Superior temporal gyrus (tissue), 1 donor: ENCODE measurements around the gene OR6F1.
"Not testable (repeated sequence)": the region's sequence is repeated elsewhere in the genome, so short reads cannot be mapped to it uniquely, and the experiment has no call there.

Experiments used
- DNase-seq: peaks from one replicate; pipeline ENCODE4 v3.0.0-alpha.2; 2016; ENCODE audit errors: extremely low spot score

OR6F1 gene

DNA sequence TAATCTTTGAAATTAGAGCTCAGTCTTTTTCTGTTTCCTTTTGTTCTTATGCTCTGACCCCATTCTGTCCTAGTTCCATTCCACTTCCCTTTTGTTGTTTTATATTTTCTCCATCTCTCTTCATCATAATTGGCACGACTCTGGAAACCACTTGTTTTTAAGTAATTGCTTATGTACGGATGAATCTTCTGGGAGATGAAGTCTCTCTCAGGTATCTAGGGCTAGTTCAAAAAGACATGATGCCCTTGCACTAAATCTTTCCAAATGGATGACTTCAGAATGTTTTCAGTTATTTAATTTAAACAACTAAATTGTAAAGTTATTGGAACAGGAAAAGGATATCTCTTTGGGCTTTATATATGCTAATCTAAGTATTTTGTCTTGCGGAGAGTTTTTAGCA, at the start of gene OR6F1:
Gene OR6F1 (minus strand): TSS at position 101 of the 400 bp plus-strand sequence. CDS start 3,891 bp downstream, outside the sequence.
- DNase-seq: no peak

DNA sequence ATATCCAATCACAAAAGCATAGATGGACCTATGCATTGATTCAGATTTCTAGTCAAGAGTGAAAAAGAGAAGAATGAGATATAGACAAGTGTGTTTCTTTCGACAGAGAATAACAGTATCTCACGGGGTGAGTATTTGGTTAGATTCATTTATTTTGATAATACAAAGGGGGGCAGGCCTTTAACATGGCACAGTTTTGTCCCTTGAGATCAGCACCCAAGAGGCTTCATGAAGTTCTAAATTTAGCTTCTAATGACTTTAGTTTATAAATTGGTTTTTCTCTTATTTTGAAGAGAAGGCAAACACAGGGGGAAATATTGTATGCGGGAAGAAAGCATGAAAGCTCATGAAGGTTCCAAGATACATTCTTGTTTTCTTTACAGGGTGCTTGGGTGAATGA, 44.0 kb upstream of the OR6F1 start, which contains the start of gene OR1C1:
Gene OR1C1 (minus strand): TSS at position 101 of the 400 bp plus-strand sequence. CDS start 2,150 bp downstream, outside the sequence.
- DNase-seq: no peak

DNA sequence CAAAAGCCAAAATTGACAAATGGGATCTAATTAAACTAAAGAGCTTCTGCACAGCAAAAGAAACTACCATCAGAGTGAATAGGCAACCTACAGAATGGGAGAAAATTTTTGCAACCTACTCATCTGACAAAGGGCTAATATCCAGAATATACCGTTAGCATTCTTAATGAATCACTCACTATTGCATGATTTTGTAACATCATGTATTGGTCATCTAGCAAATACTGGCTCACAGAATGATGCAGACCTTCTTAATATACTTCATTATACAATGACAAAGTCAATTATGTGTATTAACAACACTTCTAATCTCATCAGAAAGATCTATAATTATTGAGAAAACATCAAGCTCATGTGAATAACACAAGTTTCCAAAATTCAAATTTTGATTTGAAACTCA, 37.9 kb upstream of the OR6F1 start:
- not testable (repeated sequence) for DNase-seq

DNA sequence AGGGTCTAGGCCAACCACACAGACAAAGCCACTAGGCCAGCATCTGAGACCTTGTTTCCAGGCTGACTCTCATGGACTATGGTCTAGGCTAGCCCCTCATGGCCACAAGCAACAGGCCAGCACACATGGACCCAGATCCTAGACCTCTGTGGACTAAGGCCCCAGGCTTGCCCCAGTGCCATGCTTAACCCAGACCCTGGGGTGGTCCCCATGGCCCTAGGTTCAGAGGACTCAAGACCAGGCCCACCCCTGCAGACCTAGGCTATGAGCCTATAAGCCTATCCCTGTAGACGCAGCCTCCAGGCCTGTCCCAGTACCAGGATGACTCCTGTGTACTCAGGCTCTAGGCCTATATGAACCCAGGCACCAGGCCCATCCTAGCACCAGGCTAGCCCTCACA, 33.4 kb upstream of the OR6F1 start:
- DNase-seq: no peak

DNA sequence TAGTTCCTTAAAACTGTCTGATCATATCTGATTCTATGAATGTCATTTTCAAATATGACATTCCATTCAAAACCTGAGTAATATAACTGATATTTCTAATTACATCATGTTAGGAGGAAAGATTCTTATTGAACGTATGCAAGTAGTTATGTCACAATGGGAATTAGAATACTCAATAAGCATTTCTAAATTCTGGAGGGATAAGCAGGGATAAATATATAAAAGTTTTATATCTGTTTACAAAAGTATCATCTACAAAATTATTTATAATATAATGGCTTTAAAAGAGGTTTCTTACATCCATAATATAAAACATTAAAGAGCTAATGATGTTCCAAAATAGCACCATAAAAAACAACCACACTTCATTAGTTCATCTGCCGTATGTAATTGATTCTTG, 31.6 kb upstream of the OR6F1 start, which contains the start of gene OR14A2:
Gene OR14A2 (minus strand): TSS at position 101 of the 400 bp plus-strand sequence.
- no peak for DNase-seq

DNA sequence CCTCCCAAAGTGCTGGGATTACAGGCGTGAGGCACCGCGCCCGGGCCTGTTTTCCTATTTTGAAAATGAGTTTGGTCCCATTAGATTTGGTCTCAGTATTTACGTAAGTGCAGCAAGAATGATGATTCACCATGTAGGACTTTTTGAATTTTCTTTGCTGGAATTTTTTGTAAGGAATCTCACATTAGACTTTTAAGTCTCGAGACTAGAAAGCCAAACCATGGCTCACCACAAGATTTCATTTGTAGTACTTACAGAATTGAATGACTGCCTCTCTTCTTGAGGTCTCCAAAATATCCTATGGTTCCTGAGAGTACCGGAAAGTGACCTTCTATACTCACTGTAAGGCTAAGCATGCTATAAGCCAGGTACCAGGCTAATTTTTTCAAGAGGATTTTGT, 31.2 kb upstream of the OR6F1 start:
- no peak for DNase-seq

DNA sequence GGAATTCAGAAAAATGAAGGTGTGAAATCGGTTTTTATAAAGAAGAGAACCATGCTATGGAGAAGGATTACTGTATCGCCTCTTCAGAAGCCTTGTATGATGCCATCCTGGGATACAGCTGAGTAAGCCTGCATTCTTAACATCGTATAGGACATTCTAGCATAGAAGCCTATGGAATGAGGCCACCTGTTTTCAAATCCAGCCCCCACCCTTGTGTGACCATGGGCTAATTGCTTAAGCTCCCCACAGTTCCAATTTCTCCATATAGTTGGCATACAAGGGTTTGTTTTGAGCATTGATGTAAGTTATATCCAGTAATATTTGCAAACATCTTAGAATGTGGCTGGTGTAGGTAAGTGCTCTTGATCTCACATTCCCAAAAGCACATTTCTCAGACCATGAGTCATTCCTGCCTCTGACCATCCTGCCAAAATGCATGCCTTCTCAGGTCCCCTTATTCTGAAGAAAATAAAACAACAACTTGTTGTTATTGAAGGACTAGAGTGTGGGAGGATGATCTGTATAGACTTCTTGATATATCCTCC, 30.0 kb upstream of the OR6F1 start:
- no peak for DNase-seq

DNA sequence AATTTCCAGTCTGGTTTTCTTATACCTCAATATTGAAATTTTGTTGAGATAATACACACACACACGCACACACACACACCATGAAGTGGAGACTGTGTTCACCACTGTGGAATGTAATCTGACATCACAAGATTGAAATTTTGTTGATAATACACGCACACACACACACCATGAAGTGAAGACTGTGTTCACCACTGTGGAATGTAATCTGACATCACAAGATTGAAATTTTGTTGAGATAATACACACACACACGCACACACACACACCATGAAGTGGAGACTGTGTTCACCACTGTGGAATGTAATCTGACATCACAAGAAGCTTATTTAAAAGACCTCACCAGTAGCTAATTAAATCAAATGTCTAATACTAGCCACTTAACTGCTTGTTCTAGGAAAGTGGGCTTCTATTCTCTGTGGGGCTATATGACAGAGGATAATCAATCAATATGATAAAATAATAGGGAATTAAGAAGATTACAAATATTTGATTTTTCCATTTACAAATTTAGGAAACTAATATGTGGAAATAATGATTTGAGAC, 25.8 kb upstream of the OR6F1 start:
- not testable (repeated sequence) for DNase-seq

DNA sequence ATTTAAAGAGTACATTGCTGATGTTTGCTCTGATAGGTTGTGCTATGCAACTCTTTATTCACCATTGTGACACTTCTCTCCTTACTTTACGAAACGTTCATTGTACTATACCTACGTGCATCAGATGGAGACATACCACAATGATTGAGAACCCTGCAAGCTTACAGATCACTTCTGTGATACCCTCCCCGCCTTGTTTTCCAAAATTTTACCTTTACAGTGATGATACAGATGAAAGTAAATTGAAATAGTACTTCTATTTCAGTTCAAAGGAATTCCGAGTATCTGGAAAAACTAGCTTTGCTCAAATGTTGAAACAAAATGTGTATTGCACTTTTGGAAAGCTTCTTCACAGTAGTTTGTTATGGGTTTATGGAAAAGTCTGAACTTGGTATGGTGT, 25.3 kb upstream of the OR6F1 start:
- no peak for DNase-seq

DNA sequence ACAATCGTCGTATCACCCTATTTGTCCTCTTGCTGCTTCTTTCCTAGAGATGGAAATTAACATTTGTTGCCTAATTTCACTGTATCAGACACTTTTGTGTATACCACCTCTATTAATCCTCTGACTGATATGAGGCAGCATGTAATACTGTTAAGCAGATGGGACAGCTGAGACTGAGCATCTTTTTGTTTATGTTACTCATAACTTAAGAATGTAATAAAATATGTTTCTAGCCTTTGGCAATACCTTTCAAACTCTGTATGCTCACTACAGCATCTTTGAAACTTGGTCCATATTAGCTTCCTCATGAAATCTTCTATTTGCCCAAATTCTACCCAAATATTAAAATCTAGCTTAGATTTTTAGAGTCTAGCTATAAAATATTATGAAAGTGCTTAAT, 24.3 kb upstream of the OR6F1 start:
- DNase-seq: no peak

DNA sequence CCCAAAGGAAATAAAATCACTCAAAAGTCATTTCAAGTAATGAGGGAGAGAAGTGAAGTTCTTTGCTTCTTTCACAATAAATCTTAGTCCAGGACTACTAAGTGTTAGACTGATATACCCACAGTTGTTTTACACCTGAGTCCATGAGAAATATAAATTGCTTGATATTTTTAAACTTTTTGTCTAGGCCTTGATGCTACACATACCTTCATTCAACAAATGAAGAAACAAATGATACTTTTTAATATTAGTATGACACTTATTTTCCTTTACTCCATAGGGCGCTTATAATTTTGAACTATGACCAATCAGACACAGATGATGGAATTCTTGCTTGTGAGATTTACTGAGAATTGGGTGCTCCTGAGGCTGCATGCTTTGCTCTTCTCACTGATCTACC, 21.9 kb upstream of the OR6F1 start, which contains the start of gene OR14K1:
Gene OR14K1 (plus strand): TSS at position 301 of the 400 bp plus-strand sequence. CDS start 0 bp downstream, at position 301.
- DNase-seq: no peak

DNA sequence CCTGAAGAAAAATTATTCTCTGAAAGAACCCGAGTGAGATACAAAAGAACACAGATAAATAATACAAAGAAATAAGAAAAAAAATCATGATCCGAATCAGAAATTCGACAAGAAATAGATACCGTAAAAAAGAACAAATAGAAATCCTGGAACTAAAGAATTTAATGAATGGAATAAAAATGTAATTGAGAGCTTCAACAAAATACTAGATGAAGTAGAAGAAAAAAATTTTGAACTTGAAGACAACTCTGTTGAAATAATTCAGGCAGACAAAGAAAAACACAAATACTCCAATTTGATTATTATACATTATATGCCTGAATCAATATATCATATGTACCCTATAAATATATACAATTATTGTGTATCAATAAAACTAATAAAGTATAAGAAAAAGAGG, 4.8 kb upstream of the OR6F1 start:
- DNase-seq: no peak

DNA sequence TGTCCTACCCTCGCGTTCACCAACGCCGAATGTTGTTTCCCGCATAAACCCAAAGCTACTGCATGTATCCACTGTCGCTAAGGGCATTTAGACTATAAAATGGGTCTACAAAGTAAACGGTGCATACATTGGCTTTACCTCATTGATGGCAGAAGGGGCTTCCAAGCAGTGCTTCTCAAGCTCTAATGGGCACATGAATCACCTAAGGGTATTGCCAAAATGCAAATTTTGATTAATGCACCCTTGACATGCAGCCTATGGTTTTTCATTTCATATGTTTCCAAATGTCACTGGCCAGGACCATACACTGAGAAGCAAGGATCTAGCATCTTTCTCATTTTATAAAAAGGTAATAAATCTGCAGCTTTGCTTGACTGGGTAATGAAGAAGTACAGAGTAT, 2.7 kb downstream of the OR6F1 start:
- no peak for DNase-seq

DNA sequence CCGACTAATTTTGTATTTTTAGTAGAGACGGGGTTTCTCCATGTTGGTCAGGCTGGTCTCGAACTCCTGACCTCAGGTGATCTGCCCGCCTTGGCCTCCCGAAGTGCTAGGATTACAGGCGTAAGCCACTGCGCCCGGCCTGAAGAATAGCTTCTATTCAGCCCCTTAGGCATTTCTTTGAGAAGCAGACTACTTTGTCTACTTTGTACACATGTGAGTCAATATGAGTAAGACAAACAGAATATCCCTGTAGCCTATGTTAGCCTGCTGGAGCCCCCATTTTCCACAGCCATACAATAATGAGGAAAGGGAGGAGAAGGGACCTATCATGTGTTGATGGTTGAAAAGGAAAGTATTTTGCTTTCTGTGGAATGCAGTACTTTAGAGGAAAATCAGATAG, 5.8 kb downstream of the OR6F1 start:
- not testable (repeated sequence) for DNase-seq

DNA sequence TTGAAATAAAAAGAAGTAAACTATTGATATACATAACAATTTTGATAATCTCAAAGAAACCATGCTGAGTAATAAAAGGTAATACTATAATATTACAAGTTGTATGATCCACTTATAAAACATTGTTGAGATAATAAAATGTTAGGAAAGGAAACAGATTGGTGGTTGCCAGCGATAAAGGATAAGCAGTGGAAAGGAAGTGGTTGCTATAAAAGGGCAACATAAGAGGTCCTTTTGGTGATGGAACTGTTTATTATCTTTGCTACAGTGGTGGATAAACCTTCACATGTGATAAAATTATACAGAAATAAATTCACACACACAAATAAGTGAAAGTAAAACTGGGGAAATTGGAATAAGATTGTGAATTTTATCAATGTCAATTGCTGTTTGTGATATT, 15.1 kb downstream of the OR6F1 start:
- DNase-seq: no peak

DNA sequence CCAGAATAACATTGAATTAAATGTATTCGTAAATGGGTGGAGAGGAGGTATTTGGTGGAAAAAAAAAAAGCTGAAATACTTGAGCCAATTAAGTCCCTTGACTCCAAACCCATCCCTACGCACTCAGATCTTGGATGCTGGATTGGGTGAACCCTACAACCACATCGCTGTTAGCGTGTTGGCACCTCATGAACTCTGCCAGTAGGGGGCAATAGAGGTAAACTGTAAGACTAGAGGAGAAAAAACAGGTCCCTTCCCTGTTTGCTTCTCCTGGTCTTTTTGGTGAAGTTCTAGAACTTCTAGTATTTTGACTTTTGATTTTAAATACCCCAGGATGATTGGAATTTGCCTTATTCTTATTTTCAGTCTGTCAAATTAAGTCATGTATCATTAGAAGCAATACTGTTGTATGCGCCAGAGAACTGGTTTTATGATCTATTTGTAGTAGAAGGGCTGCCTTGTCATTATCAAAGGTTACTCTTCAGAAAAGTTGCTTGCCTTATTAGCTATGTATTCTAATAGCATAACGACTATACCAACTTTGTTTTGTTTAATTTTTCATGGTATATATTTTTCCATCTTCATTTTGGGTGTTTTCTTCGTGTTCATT, 35.1 kb downstream of the OR6F1 start:
- DNase-seq: peak; percentile 76

DNA sequence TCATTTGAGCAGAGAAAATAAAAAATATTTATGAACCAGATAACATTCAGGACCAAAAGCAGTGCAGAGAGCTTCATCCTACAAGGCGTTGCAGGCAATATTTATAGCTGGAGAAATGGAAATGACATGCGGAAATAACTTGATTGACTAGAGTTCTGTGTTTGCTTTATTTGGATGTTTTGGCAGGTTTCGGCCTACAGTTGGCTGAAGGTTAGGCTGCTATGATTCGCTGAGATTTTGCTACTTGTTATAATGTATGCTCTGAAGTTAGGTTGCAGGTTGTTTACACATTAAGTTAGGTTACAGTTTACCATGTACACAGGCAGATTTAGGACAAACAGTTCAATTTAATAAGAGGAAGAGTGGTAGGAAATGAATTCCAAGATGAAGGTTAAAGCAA, 36.3 kb downstream of the OR6F1 start:
- no peak for DNase-seq

DNA sequence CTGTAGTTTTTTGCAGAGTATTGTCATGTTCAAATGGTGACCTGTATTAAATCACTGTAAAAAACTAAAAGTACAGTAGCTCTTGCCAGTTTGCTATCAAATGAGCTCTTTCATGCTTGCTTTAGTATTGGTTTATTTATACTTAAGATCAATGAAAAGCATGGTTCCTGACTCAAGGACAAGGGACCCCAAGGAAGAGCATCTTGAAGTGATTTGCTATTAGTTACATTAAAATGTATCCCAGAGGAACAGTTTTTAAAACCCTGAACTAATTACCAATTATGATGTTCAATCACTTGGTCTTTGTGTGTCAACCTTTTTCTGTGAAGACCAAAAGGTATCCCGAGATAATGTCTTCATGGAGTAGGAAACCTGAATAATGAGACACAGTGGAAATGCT, 36.8 kb downstream of the OR6F1 start, which contains the start of gene OR13G1:
Gene OR13G1 (minus strand): TSS at position 101 of the 400 bp plus-strand sequence. CDS start 6,698 bp downstream, outside the sequence.
- DNase-seq: no peak

DNA sequence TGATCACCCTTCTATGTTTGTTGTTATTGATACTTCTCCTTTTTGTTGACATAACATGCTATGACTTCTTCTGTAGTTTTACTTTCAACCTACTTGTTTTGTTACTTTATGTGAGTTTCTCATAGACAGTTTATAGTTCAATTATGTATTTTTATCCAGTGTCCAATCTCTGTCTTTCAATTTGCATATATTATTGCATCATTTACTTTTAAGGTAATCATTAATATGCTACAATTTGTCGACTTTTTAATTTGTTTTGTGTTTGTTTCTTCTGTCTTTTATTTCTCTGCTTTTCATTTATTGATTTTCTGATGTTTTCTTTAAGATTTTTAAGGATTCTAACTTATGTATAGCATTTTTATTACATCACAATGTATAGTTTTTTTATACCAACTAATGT, 47.2 kb downstream of the OR6F1 start:
- no peak for DNase-seq
